Activated naive CD4-positive, alpha-beta T cell treated with Interleukin-2 at 50 U/mL for 16 hours (primary cell): ENCODE measurements around the gene DMRTA2.

Experiments
- DNase-seq: peaks from one replicate; pipeline ENCODE4 v3.0.0-alpha.2; 2020

DMRTA2 gene

GRCh38 chr1:50373532-50373931, 49.7 kb downstream of the DMRTA2 start:
- no peak for DNase-seq

- DNase-seq = no peak
These were observed 51.5 kb downstream of the DMRTA2 start for GRCh38 chr1:50371749-50372148.

DNA sequence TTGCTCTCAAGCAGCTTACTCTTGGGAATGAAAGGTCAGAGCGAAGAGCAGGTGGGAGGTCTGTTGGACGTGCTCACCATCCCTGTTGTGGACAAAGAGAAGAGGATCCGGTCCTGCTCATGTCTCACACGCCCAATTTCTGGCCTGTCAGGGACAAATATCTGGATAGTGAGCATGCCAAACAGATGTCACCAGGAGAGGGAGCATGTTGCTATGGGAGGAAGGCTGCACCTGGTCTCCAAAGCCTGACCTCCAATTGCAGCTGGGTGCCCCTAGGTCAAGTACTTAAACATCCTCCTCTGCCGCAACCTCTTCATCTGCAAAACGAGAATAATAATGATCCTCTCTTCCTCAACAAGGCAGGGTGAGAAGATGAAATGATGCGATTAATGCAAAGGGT, 53.4 kb downstream of the DMRTA2 start:
- DNase-seq = no peak

- no peak for DNase-seq
These were observed 54.1 kb downstream of the DMRTA2 start for GRCh38 chr1:50369008-50369634.

DNA sequence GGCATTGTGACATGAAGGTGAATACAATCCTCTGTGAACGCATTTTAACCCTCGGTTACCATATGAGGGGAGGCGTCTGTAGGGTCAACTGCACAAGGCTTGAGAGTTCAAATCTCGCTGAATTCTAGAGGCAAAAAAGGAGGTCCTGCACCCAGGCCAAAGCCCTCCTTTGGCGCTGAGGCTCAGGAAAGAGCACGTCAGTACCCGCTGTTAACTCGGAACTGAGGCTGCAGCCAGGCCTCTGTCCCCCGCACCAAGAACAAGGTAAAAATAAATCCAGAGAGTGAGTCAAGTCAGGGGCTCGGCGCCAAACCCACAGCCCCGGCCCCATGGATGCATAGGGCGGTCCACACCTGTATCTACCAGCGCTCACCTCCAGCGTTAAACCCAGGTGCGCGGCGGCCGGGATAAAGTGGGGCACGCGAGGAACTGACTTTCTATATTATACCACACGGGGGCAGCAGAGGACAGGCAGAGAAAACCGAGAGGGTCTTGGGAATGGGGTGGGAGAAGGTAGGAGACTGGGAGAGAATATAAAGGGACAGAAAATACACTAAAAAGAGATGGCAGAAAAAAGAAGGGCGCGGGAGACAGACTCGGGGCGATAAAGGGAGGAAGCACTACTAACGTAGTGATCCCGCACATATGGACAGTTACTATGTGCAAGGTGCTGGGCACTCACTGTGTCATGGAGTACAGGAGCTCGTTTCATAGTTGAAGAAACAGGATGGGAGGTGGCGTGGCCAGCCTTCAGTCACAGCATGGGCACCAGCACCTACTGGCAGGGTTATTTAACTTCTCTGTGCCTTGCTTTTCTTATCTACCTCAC, 54.9 kb downstream of the DMRTA2 start:
- DNase-seq = no peak
